ENCODE measurements around the gene RER1.

The RER1 gene

GRCh38 chr1:2345297-2346075, 46.2 kb upstream of the RER1 start:
- no peak overlapping the region for H3K4me3 ChIP-seq (ENCODE audit: low read depth, low read length)
- TF ChIP-seq, protein P1, sequence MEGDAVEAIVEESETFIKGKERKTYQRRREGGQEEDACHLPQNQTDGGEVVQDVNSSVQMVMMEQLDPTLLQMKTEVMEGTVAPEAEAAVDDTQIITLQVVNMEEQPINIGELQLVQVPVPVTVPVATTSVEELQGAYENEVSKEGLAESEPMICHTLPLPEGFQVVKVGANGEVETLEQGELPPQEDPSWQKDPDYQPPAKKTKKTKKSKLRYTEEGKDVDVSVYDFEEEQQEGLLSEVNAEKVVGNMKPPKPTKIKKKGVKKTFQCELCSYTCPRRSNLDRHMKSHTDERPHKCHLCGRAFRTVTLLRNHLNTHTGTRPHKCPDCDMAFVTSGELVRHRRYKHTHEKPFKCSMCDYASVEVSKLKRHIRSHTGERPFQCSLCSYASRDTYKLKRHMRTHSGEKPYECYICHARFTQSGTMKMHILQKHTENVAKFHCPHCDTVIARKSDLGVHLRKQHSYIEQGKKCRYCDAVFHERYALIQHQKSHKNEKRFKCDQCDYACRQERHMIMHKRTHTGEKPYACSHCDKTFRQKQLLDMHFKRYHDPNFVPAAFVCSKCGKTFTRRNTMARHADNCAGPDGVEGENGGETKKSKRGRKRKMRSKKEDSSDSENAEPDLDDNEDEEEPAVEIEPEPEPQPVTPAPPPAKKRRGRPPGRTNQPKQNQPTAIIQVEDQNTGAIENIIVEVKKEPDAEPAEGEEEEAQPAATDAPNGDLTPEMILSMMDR (IDR thresholded peaks at IDR 0.05; ENCODE audit: low read depth, low read length): no peak
- no peak for DNase-seq (ENCODE audit: low read depth, low spot score)
- in situ Hi-C loops (cut with HindIII; ENCODE audit: low sequenced_read_pairs): no loop called here

- no peak for DNase-seq (ENCODE audit: low read depth, low spot score)
- in situ Hi-C loops (cut with HindIII; ENCODE audit: low sequenced_read_pairs): no loop called here
- H3K4me3 ChIP-seq (ENCODE audit: low read depth, low read length): no peak overlapping the region
- TF ChIP-seq, protein P1 (IDR thresholded peaks at IDR 0.05; ENCODE audit: low read depth, low read length): no peak
Observed at GRCh38 chr1:2346691-2347408, 44.8 kb upstream of the RER1 start.

DNA sequence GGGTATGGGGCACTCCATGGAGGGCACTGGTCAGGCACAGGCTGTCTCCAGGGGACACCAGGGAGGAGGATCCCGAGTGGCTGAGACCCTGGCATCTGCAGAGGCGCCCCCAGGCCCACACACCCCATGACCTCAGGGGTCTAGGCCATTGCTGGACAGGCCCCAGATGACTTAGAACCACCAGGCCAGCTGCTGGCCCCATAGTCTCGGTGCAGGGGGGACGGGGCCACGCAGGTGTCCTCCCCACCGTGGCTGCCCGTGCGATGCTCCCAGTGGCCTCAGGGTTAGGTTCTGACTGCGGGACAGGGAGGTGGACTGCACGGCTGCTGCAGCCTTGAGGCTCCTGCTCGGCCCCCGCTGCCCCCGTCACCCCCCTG, 44.2 kb upstream of the RER1 start:
- no peak for DNase-seq (ENCODE audit: low read depth, low spot score)
- in situ Hi-C loops (cut with HindIII; ENCODE audit: low sequenced_read_pairs): no loop called here
- H3K4me3 ChIP-seq (ENCODE audit: low read depth, low read length): no peak overlapping the region
- TF ChIP-seq, protein P1 (IDR thresholded peaks at IDR 0.05; ENCODE audit: low read depth, low read length): no peak

GRCh38 chr1:2347896-2348295, 43.7 kb upstream of the RER1 start:
- no peak overlapping the region for H3K4me3 ChIP-seq (ENCODE audit: low read depth, low read length)
- TF ChIP-seq, protein P1 (IDR thresholded peaks at IDR 0.05; ENCODE audit: low read depth, low read length): no peak
- DNase-seq (ENCODE audit: low read depth, low spot score): no peak
- in situ Hi-C loops (cut with HindIII; ENCODE audit: low sequenced_read_pairs): no loop called here

DNA sequence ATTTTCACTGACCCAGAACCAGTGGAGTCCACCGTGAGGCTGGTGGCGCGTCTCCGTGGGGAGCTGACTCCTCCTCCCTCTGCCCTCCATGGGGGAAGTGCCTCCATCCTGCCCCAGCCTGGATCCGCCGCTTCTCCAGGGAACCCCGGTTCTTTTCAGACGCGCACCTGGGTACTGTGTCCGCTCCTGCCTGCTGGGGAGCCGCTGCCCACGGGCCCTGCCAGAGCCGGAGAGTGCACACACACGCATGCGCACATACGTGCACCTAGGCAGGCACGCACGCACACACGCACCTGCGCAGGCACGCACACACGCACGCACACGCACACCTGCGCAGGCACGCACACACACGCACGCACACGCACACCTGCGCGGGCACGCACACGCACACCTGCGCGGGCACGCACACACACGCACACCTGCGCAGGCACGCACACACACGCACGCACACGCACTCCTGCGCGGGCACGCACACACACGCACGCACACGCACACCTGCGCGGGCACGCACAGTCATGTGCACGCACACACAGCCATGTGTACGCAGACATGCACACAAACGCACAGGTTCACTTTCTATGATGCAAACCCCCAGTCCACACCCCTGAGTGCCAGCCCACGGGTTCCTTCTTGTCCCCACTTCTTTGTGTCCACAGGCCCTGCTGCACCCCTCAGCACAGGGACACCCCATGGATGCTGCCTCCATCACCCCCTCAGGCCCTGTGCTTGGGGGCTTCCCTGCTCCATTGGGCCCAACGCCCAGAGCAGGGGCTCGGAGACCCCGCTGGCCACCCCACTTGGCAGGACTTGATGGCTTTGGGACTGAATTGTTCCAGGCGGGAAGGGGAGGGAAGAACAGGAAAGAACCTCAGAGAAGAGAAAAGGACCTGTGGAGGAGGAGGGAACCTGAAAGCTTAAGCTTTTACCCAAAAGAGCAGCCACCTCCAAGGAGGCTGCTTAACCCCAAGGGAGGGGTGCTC, 43.0 kb upstream of the RER1 start:
- DNase-seq (ENCODE audit: low read depth, low spot score): no peak
- H3K4me3 ChIP-seq (ENCODE audit: low read depth, low read length): no peak overlapping the region
- TF ChIP-seq, protein P1 (IDR thresholded peaks at IDR 0.05; ENCODE audit: low read depth, low read length): no peak
- in situ Hi-C loops (cut with HindIII; ENCODE audit: low sequenced_read_pairs): no loop called here

- no peak for DNase-seq (ENCODE audit: low read depth, low spot score)
- in situ Hi-C loops (cut with HindIII; ENCODE audit: low sequenced_read_pairs): no loop called here
- no peak overlapping the region for H3K4me3 ChIP-seq (ENCODE audit: low read depth, low read length)
- TF ChIP-seq, protein P1 (IDR thresholded peaks at IDR 0.05; ENCODE audit: low read depth, low read length): no peak
Observed at GRCh38 chr1:2349806-2350205, 41.8 kb upstream of the RER1 start.

All from astrocyte of the spinal cord (primary cell).